HG03520 (cell line): ENCODE results near the gene POMZP3.
"Not testable (repeated sequence)": the region's sequence is repeated elsewhere in the genome, so short reads cannot be mapped to it uniquely, and the experiment has no call there.

Experiments
- ATAC-seq: cut with Tn5 transposase; IDR thresholded peaks from one replicate; pipeline ENCODE4 v1.9.1; 2021; ENCODE audit warnings: mild to moderate bottlenecking, moderate library complexity; ENCODE audit not compliant: unreplicated experiment

POMZP3 gene

GRCh38 chr7:76626989-76627642, at the start of gene POMZP3:
Gene POMZP3, minus strand, starts transcription at chr7:76627279. Its CDS starts 1,215 bp downstream, at chr7:76626064.
- peak; percentile 72 for ATAC-seq

GRCh38 chr7:76675783-76676182, 48.7 kb upstream of the POMZP3 start:
- not testable (repeated sequence) for ATAC-seq

GRCh38 chr7:76673346-76673745, 46.3 kb upstream of the POMZP3 start:
- not testable (repeated sequence) for ATAC-seq

- ATAC-seq: not testable (repeated sequence)
Measured at GRCh38 chr7:76659212-76659611, 32.1 kb upstream of the POMZP3 start.

GRCh38 chr7:76656425-76656824, 29.3 kb upstream of the POMZP3 start:
- not testable (repeated sequence) for ATAC-seq

- not testable (repeated sequence) for ATAC-seq
Measured at GRCh38 chr7:76642620-76643019, 15.5 kb upstream of the POMZP3 start.

- ATAC-seq: peak; percentile 96
Measured at GRCh38 chr7:76637061-76637691, 10.1 kb upstream of the POMZP3 start.

- ATAC-seq: peak; percentile 38
Measured at GRCh38 chr7:76626581-76626980, 498 bp downstream of the POMZP3 start.

GRCh38 chr7:76619439-76620190, 7.5 kb downstream of the POMZP3 start:
- not testable (repeated sequence) for ATAC-seq

GRCh38 chr7:76613783-76614182, 13.3 kb downstream of the POMZP3 start:
- ATAC-seq: not testable (repeated sequence)

- not testable (repeated sequence) for ATAC-seq
Measured at GRCh38 chr7:76612232-76612631, 14.8 kb downstream of the POMZP3 start.

- peak; percentile 55 for ATAC-seq
Measured at GRCh38 chr7:76609864-76610263, 17.2 kb downstream of the POMZP3 start.

GRCh38 chr7:76608469-76608868, 18.6 kb downstream of the POMZP3 start:
- not testable (repeated sequence) for ATAC-seq

GRCh38 chr7:76606027-76606426, 21.1 kb downstream of the POMZP3 start:
- peak; percentile 94 for ATAC-seq

GRCh38 chr7:76600650-76601049, 26.4 kb downstream of the POMZP3 start:
- ATAC-seq: not testable (repeated sequence)

GRCh38 chr7:76600116-76600482, 27.0 kb downstream of the POMZP3 start:
- not testable (repeated sequence) for ATAC-seq

GRCh38 chr7:76598590-76599264, 28.4 kb downstream of the POMZP3 start:
- ATAC-seq: not testable (repeated sequence)

GRCh38 chr7:76597288-76597687, 29.8 kb downstream of the POMZP3 start:
- ATAC-seq: not testable (repeated sequence)

- ATAC-seq: not testable (repeated sequence)
Measured at GRCh38 chr7:76592694-76593093, 34.4 kb downstream of the POMZP3 start.

GRCh38 chr7:76591602-76592304, 35.3 kb downstream of the POMZP3 start:
- peak; percentile 51 for ATAC-seq
